ENCODE measurements around the gene RHOV.
"Not testable (repeated sequence)": the region's sequence is repeated elsewhere in the genome, so short reads cannot be mapped to it uniquely, and the experiment has no call there.

Gene RHOV

GRCh38 chr15:40863660-40864270 lies 10.3 kb downstream of the RHOV start:
- Histone ChIP-seq H3K9ac (ENCODE audit: low read length) (no peak overlapping the region), H3K9me3 (ENCODE audit: insufficient read depth, low read length) (no peaks in the 10 kb centered on the region), H4K20me1 (ENCODE audit: insufficient read depth, low read length) (no peaks in the 10 kb centered on the region), H3K4me1 (ENCODE audit: low read length) (peaks cover 8% of the 10 kb centered on the region), H2AFZ (ENCODE audit: low read depth, low read length) (no peak overlapping the region), H3K36me3 (replicated peaks; ENCODE audit: low read depth, low read length) (no peaks in the 10 kb centered on the region), H3K79me2 (ENCODE audit: low read length) (no peaks in the 10 kb centered on the region), H3K4me2 (ENCODE audit: low read length) (no peak overlapping the region), H3K4me3 (ENCODE audit: low read length) (no peak overlapping the region), H3K27ac (ENCODE audit: low read length) (no peak overlapping the region), H3K27me3 (ENCODE audit: low read depth, low read length) (no peaks in the 10 kb centered on the region)
- TF ChIP-seq EZH2phosphoT487 (IDR thresholded peaks at IDR 0.05; ENCODE audit: low read depth) (no peak), CTCF (IDR thresholded peaks at IDR 0.05; ENCODE audit: low read depth, low read length) (no peak)

- not testable (repeated sequence) for H3K79me2 ChIP-seq (ENCODE audit: low read length); H3K27me3 ChIP-seq (ENCODE audit: low read depth, low read length); H3K4me3 ChIP-seq (ENCODE audit: low read length); H3K9ac ChIP-seq (ENCODE audit: low read length); H3K4me2 ChIP-seq (ENCODE audit: low read length); H4K20me1 ChIP-seq (ENCODE audit: insufficient read depth, low read length); H3K27ac ChIP-seq (ENCODE audit: low read length); H3K9me3 ChIP-seq (ENCODE audit: insufficient read depth, low read length); H2AFZ ChIP-seq (ENCODE audit: low read depth, low read length); H3K36me3 ChIP-seq (replicated peaks; ENCODE audit: low read depth, low read length)
- peaks cover 21% of the 10 kb centered on the region for H3K4me1 ChIP-seq (ENCODE audit: low read length)
Observed at GRCh38 chr15:40861147-40861546, 12.9 kb downstream of the RHOV start.

GRCh38 chr15:40859206-40859851 lies 14.7 kb downstream of the RHOV start:
- H3K9me3 ChIP-seq (ENCODE audit: insufficient read depth, low read length), result no peaks in the 10 kb centered on the region
- H3K4me3 ChIP-seq (ENCODE audit: low read length), result peak overlapping the region; percentile 46
- no peak overlapping the region for H3K27ac ChIP-seq (ENCODE audit: low read length)
- no peaks in the 10 kb centered on the region for H4K20me1 ChIP-seq (ENCODE audit: insufficient read depth, low read length)
- peak overlapping the region; percentile 48 for H3K4me2 ChIP-seq (ENCODE audit: low read length)
- no peaks in the 10 kb centered on the region for H3K36me3 ChIP-seq (replicated peaks; ENCODE audit: low read depth, low read length)
- H2AFZ ChIP-seq (ENCODE audit: low read depth, low read length), result peak overlapping the region; percentile 97
- H3K27me3 ChIP-seq (ENCODE audit: low read depth, low read length), result no peaks in the 10 kb centered on the region
- no peak overlapping the region for H3K9ac ChIP-seq (ENCODE audit: low read length)
- H3K79me2 ChIP-seq (ENCODE audit: low read length), result no peaks in the 10 kb centered on the region
- H3K4me1 ChIP-seq (ENCODE audit: low read length), result peaks cover 21% of the 10 kb centered on the region
- TF ChIP-seq EZH2phosphoT487 (IDR thresholded peaks at IDR 0.05; ENCODE audit: low read depth) (no peak), CTCF (IDR thresholded peaks at IDR 0.05; ENCODE audit: low read depth, low read length) (peak; percentile 93)

- TF ChIP-seq EZH2phosphoT487 (IDR thresholded peaks at IDR 0.05; ENCODE audit: low read depth) (no peak), CTCF (IDR thresholded peaks at IDR 0.05; ENCODE audit: low read depth, low read length) (no peak)
- no peaks in the 10 kb centered on the region for H4K20me1 ChIP-seq (ENCODE audit: insufficient read depth, low read length)
- H3K4me3 ChIP-seq (ENCODE audit: low read length), result no peak overlapping the region
- H3K79me2 ChIP-seq (ENCODE audit: low read length), result no peaks in the 10 kb centered on the region
- no peaks in the 10 kb centered on the region for H3K9me3 ChIP-seq (ENCODE audit: insufficient read depth, low read length)
- H3K36me3 ChIP-seq (replicated peaks; ENCODE audit: low read depth, low read length), result no peaks in the 10 kb centered on the region
- peak overlapping the region; percentile 48 for H3K4me2 ChIP-seq (ENCODE audit: low read length)
- no peak overlapping the region for H3K9ac ChIP-seq (ENCODE audit: low read length)
- H3K27ac ChIP-seq (ENCODE audit: low read length), result no peak overlapping the region
- H3K27me3 ChIP-seq (ENCODE audit: low read depth, low read length), result no peaks in the 10 kb centered on the region
- peak overlapping the region; percentile 99; the same call in 1 of the 2 replicates for H2AFZ ChIP-seq (ENCODE audit: low read depth, low read length)
- H3K4me1 ChIP-seq (ENCODE audit: low read length), result peaks cover 21% of the 10 kb centered on the region
Observed at GRCh38 chr15:40858706-40859105, 15.3 kb downstream of the RHOV start.

Data from OCI-LY3 (cell line).